PFSK-1 (cell line): ENCODE measurements around the gene CNPY4.

Experiments used
- FOXP2 ChIP-seq: optimal IDR thresholded peaks from 2 replicates; pipeline ENCODE3; 2011; ENCODE audit warnings: borderline replicate concordance, control low read depth, inconsistent platforms; ENCODE audit not compliant: insufficient read depth; ENCODE audit errors: extremely low read length, extremely low read depth
- POLR2AphosphoS5 ChIP-seq: IDR thresholded peaks from 2 replicates; pipeline ENCODE4 v1.6.1; 2012; ENCODE audit warnings: low read depth, mild to moderate bottlenecking, control low read depth, low read length, moderate library complexity
- SIN3A ChIP-seq: IDR thresholded peaks from 2 replicates; pipeline ENCODE4 v1.6.1; 2012; ENCODE audit warnings: mild to moderate bottlenecking, low read length, moderate library complexity, borderline replicate concordance; ENCODE audit not compliant: insufficient read depth
- TAF1 ChIP-seq: IDR thresholded peaks from 2 replicates; pipeline ENCODE4 v1.6.1; 2012; ENCODE audit warnings: low read length, control low read depth, borderline replicate concordance; ENCODE audit not compliant: insufficient read depth
- TF ChIP-seq, protein P1 (sequence below), 2 experiments: IDR thresholded peaks; 2 replicates each; pipeline versions ENCODE4 v1.6.1 to v1.8.0; 2011 to 2012; ENCODE audit warnings: low read depth in 2 of 2, low read length in 2 of 2, control low read depth in 1 of 2, inconsistent platforms in 1 of 2, mild to moderate bottlenecking in 1 of 2, moderate library complexity in 1 of 2; ENCODE audit not compliant: insufficient read depth in 1 of 2

CNPY4 gene

GRCh38 chr7:100107890-100108289, 11.5 kb upstream of the CNPY4 start:
- TF ChIP-seq FOXP2, result no peak
- TF ChIP-seq POLR2AphosphoS5, result no peak
- TF ChIP-seq, protein P1, sequence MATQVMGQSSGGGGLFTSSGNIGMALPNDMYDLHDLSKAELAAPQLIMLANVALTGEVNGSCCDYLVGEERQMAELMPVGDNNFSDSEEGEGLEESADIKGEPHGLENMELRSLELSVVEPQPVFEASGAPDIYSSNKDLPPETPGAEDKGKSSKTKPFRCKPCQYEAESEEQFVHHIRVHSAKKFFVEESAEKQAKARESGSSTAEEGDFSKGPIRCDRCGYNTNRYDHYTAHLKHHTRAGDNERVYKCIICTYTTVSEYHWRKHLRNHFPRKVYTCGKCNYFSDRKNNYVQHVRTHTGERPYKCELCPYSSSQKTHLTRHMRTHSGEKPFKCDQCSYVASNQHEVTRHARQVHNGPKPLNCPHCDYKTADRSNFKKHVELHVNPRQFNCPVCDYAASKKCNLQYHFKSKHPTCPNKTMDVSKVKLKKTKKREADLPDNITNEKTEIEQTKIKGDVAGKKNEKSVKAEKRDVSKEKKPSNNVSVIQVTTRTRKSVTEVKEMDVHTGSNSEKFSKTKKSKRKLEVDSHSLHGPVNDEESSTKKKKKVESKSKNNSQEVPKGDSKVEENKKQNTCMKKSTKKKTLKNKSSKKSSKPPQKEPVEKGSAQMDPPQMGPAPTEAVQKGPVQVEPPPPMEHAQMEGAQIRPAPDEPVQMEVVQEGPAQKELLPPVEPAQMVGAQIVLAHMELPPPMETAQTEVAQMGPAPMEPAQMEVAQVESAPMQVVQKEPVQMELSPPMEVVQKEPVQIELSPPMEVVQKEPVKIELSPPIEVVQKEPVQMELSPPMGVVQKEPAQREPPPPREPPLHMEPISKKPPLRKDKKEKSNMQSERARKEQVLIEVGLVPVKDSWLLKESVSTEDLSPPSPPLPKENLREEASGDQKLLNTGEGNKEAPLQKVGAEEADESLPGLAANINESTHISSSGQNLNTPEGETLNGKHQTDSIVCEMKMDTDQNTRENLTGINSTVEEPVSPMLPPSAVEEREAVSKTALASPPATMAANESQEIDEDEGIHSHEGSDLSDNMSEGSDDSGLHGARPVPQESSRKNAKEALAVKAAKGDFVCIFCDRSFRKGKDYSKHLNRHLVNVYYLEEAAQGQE (IDR thresholded peaks at IDR 0.05; ENCODE audit: insufficient read depth in 1 of 2, low read depth in 2 of 2, low read length in 2 of 2), result no peak
- no peak for TF ChIP-seq SIN3A
- no peak for TF ChIP-seq TAF1

GRCh38 chr7:100109521-100110163, 9.8 kb upstream of the CNPY4 start:
- no peak for TF ChIP-seq FOXP2
- no peak for TF ChIP-seq POLR2AphosphoS5
- TF ChIP-seq, protein P1 (IDR thresholded peaks at IDR 0.05; ENCODE audit: insufficient read depth in 1 of 2, low read depth in 2 of 2, low read length in 2 of 2), result no peak
- TF ChIP-seq SIN3A, result no peak
- no peak for TF ChIP-seq TAF1

GRCh38 chr7:100111156-100111555, 8.3 kb upstream of the CNPY4 start:
- TF ChIP-seq SIN3A (no peak), FOXP2 (no peak), POLR2AphosphoS5 (no peak), TAF1 (no peak)
- TF ChIP-seq, protein P1 (IDR thresholded peaks at IDR 0.05; ENCODE audit: insufficient read depth in 1 of 2, low read depth in 2 of 2, low read length in 2 of 2), result no peak

- TF ChIP-seq POLR2AphosphoS5, result no peak
- no peak for TF ChIP-seq SIN3A
- TF ChIP-seq TAF1, result no peak
- TF ChIP-seq, protein P1 (IDR thresholded peaks at IDR 0.05; ENCODE audit: insufficient read depth in 1 of 2, low read depth in 2 of 2, low read length in 2 of 2), result no peak
- no peak for TF ChIP-seq FOXP2
These were observed 7.5 kb upstream of the CNPY4 start for GRCh38 chr7:100111914-100112313.

- TF ChIP-seq, protein P1 (IDR thresholded peaks at IDR 0.05; ENCODE audit: insufficient read depth in 1 of 2, low read depth in 2 of 2, low read length in 2 of 2), result no peak
- no peak for TF ChIP-seq POLR2AphosphoS5
- no peak for TF ChIP-seq SIN3A
- TF ChIP-seq TAF1, result no peak
- TF ChIP-seq FOXP2, result no peak
These were observed 4.4 kb upstream of the CNPY4 start for GRCh38 chr7:100115026-100115425.
